Amniotic epithelial cell (primary cell): ENCODE results near the gene SMIM3.
"Not testable (repeated sequence)": the region's sequence is repeated elsewhere in the genome, so short reads cannot be mapped to it uniquely, and the experiment has no call there.

Experiments used
- DNase-seq: peaks from one replicate; pipeline ENCODE4 v3.0.0-alpha.2; 2010; ENCODE audit warnings: low read depth

SMIM3 gene, protein sequence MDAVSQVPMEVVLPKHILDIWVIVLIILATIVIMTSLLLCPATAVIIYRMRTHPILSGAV

DNA sequence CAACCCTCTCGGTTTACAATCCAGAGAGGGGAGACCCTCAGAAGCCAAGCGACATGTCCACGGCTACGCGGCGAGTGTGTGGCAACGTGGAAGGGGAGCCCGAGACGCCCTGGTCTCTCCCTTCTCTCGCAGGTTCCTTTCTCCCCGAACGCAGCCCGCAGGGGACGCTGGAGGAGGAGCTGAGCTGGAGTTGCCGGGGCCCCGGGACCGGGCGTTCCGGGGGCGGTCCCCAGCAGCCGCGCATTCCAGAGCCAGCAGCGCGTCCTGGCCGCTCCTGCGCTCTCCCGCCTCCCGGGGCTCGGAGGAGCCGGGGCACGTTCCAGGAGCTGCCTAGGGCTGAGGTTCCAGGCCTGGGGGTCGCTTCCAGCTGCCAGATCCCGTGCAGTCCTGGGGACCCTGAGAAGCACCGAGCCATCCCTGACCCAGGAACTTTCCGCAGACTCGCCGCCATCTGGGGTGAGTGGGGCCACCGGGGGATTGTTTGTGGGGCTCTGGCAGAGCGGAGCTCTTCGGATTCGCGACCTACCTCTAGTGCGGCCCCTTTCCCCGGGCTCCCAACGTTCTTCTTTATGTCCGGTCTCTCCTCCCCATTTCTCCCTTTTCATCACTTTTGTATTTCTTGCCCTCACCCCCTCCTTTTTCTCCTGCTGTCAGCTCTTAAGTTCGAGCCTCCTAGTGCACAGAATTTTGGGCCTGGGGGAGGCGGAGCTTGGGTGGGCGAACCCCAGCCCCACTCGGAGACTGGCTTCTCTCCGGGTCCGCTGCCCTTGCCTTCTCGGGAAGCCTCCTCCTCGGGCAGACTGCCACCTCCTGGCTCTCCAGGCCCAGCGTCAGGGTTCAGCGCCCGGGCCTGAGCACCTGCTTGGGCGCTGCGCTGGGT, at the start of gene SMIM3:
SMIM3 (plus strand) TSS at position 241 of the 880 bp plus-strand sequence. CDS start 16,684 bp downstream, outside the sequence.
- DNase-seq, result peak; percentile 65

DNA sequence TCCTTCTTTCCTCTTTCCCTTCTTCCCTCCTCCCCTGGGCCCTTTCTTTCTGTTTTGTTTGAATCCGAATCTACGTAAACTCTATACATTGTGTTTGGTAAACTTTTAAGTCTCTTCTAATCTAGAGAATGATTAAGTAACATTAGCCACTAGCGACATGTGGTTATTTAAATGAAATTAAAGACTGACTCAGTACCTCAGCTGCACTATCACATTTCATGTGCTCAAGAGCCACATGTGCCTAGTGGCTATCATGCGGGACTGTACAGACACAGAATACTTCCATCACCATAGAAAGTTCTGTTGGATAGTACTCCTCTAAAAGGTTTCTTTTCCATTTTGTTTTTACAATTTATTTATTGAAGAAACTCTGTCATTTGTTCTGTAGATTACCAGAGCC, 48.7 kb upstream of the SMIM3 start:
- DNase-seq, result no peak

DNA sequence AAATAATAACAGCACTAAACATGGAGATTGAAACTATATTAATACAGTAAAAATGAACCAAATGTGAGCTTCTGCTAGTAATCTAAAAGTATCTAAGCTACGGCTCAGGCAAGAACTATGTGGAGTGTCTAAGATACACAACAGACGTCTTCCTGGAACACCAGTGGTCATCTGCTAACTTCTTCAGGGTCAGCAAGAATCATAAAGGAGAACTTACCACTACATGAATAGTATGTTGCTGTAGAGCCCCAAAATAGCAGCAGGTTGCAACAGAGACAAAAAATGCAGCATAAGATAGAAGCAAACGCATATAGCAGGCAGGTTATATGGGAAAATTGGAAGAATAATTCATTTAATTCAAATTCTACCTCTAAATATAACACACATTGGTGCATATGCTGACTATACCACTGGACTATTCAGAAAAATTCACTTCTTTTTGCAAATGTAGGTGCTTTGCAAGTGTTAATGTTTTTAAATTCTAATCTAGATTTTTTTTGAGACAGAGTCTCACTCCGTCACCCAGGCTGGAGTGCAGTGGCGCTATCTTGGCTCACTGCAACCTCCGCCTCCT, 46.8 kb upstream of the SMIM3 start:
- peak; percentile 43 for DNase-seq

GRCh38 chr5:150734579-150735384, 43.8 kb upstream of the SMIM3 start:
- no peak for DNase-seq

GRCh38 chr5:150738862-150739261, 39.7 kb upstream of the SMIM3 start:
- DNase-seq, result no peak

DNA sequence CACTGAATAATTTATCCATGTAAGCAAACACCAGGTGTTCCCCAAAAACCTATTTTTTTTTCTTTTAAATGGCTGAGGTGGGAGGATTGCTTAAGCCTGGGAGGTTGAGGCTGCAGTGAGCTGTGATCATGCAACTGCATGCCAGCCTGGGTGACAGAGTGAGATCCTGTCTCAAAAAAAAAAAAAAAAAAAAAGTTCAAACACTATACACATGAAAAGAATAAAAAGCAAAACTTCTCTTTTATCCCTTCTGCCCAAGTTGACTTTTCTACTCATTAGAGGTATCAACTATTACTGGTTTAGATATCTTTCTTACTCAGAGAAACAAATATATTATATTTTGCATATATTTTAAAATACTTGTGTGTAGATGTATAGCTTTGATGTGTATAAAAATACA, 37.6 kb upstream of the SMIM3 start:
- DNase-seq, result no peak

DNA sequence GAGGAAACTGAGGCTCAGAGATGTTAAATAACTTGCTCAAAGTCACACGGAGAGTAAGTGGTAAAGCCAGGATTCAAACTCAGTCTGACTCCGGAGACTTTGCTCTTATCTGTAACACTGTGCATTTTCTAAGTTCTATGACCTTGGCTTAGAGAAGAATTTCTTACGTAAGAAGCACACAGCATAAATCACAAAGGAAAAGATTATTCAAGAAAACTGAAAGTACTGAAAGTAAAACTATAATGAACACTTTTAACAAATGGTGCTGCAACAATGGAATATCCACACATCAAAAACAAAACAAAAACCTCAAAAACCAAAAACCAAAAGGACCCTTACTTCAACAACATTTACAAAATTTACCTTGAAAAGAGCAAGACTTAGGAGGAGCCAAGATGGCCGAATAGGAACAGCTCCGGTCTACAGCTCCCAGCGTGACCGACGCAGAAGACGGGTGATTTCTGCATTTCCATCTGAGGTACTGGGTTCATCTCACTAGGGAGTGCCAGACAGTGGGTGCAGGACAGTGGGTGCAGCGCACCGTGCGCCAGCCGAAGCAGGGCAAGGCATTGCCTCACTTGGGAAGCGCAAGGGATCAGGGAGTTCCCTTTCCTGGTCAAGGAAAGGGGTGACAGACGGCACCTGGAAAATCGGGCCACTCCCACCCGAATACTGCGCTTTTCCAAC, 36.0 kb upstream of the SMIM3 start:
- peak; percentile 88 for DNase-seq

- not testable (repeated sequence) for DNase-seq
Observed at GRCh38 chr5:150743142-150743488, 35.4 kb upstream of the SMIM3 start.

GRCh38 chr5:150750469-150750868, 28.1 kb upstream of the SMIM3 start:
- no peak for DNase-seq

GRCh38 chr5:150751096-150751891, 27.3 kb upstream of the SMIM3 start:
- DNase-seq, result peak; percentile 46

GRCh38 chr5:150753463-150753862, 25.1 kb upstream of the SMIM3 start:
- DNase-seq, result no peak

DNA sequence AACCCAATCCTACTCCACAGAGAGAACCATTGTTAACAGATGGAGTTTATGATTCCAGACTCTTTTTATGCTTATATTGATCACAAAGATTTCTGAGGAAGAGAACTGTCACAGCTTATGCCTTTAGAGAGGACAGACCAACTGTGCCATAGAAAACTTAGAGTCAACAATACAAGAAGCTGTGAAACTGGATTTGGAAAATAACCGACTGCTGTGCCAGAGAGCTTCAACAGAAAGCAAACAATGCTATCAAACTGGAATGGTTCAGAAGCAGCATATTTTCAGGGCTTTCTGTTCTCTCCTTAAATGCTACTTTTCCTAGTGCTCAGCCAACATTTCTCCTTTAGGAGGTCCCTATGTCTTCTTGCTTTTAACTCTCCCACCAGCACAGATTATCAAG, 24.7 kb upstream of the SMIM3 start:
- no peak for DNase-seq

DNA sequence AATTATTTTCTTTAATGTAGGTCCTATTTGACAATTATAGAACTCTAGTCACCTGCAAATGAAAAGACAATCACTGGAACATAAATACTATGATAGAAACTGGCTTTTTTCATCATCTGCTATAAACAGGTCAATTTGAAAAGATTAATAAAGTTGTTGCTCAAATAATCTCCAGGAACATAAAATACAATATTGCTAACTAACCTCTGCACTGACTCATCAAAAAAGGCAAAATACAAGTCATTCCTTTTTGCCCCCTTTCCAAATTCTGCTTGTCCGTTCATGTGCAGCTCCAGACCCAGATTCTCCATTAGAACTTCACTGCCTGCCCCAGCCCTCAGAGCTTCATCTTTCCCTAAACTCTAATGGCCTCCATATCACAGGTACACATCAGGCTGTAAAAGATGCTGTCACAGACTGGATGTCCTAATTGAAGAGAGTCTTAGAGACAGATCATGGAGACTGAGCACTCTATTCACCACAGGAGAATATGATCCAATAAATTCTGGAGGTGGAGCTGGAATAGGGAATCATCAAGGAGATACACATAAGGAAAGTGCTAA, 21.4 kb upstream of the SMIM3 start:
- no peak for DNase-seq

DNA sequence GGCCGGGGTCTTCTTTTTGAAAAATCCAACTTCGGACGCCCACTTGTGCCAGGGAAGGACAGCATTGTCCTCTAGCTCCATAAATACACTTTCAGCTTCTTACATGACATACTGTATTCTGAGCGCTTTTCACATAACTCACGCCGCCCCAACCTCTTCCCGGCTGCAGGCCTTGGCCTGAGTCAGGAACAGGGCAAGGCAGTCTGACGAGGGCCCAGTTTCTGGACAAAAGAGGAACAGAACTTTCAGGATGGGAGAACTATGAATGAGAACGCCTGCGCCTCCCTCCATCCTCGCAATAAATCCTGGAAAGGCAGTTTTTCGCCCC, 20.4 kb upstream of the SMIM3 start:
- DNase-seq, result no peak

DNA sequence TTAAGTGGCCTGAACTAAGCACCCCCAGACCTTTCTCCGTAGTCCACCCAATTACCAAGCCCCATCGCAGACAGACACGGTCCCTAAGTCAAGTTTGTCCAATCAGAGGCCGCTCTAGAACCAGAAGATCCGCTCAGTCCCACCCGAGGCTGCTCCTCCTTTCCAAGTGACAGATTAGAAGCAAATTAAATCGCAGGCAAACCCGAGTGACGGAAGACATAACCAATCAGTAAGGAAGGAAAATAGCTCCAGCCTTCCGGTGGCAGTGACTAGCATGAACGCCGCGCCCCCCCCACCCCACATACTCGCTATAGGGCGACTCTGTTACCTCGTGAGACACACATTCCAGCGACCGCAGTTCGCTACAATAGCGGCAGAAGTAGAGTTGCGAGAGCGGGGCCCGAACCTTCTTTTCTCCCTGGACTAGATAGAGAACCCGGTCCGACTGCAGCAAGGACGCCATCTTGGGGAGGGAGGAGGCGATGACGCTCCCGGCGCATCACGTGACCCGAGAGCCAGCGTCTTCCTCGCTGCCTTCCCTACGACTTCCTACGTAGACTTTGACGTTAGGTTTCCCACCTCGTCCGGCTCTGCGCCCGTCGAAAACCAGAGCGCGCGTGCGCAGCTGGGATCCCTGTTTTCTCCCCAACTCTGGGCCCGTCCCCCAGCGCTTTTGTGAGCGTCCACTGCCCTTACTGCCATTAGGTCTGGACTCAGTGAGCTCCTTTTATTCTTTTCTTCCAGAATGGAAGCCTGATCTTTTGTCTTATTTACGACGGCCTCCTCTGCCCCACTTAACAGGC, 19.8 kb upstream of the SMIM3 start, which contains the start of gene DCTN4:
DCTN4 (minus strand) TSS at position 487 of the 803 bp plus-strand sequence; CDS start at position 463, 24 bp downstream.
- DNase-seq, result peak; percentile 100

- no peak for DNase-seq
Observed at GRCh38 chr5:150759334-150759583, 19.3 kb upstream of the SMIM3 start.

DNA sequence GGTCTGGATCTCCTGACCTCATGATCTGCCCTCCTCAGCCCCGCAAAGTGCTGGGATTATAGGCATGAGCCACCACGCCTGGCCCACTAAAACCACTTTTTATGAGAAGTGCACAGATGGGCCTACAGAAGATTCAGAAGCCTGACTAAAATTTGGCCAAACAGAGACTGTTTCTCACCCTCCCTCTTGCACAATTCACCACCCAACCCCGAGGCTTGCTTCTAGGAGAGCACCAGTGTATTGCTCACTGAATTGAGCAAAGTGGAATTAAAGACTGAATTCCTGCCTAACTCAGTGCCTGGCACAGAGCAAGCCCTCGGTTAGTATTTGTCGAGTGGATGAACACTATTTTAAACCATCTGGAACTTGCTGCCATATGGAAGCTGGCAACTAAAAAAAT, 16.3 kb upstream of the SMIM3 start:
- DNase-seq, result peak; percentile 87

- DNase-seq, result peak; percentile 99
Observed at GRCh38 chr5:150763023-150763769, 15.4 kb upstream of the SMIM3 start.

GRCh38 chr5:150764530-150764929, 14.0 kb upstream of the SMIM3 start:
- DNase-seq, result no peak
